Uterus (tissue), 4 donors: ENCODE results near the gene MRPL54. TPM values are rescaled to one million over a fixed set of nuclear protein-coding genes. Genes with fewer than 3 reads are reported as not detected.
"Not testable (repeated sequence)": the region's sequence is repeated elsewhere in the genome, so short reads cannot be mapped to it uniquely, and the experiment has no call there.

Experiments used
- DNase-seq, 2 donors: peaks; one replicate each; pipeline ENCODE4 v3.0.0-alpha.2; 2019 to 2020
- H3K27ac ChIP-seq, 2 donors: fragments of 200-600 bp; sonication (generic); 1 replicate in 1 of 2; 2 replicates in 1 of 2; pipeline ENCODE4 v1.5.1; 2016 to 2018
- H3K27me3 ChIP-seq, 2 donors: fragments of 200-600 bp; sonication (generic); one replicate each; pipeline ENCODE4 v1.5.1; 2018 to 2019; ENCODE audit warnings: control low read depth in 1 of 2
- H3K36me3 ChIP-seq, 2 donors: fragments of 200-600 bp; sonication (generic); one replicate each; pipeline ENCODE4 v1.5.1; 2019; ENCODE audit warnings: control low read depth in 1 of 2
- H3K4me1 ChIP-seq, 2 donors: fragments of 200-600 bp; sonication (generic); one replicate each; pipeline ENCODE4 v1.5.1; 2018 to 2019; ENCODE audit warnings: control low read depth in 1 of 2
- H3K4me3 ChIP-seq, 2 donors: fragments of 200-600 bp; sonication (generic); 1 replicate in 1 of 2; 2 replicates in 1 of 2; pipeline ENCODE4 v1.5.1; 2018 to 2019; ENCODE audit warnings: mild to moderate bottlenecking in 1 of 2
- H3K9me3 ChIP-seq, 2 donors: fragments of 200-600 bp; sonication (generic); one replicate each; pipeline ENCODE4 v1.5.1; 2019; ENCODE audit warnings: control low read depth in 1 of 2
- CTCF ChIP-seq, 4 experiments: fragments of 200-600 bp in 2 of 4; fragments of 450-650 bp in 2 of 4; sonication (generic) in 2 of 4; IDR thresholded peaks; one replicate each; pipeline ENCODE4 v1.5.1; 2016 to 2019; ENCODE audit warnings: antibody characterized with exemption in 4 of 4, mild to moderate bottlenecking in 2 of 4, moderate library complexity in 1 of 4
- POLR2A ChIP-seq, 2 donors: fragments of 450-650 bp; IDR thresholded peaks; one replicate each; pipeline ENCODE4 v1.6.1; 2016; ENCODE audit warnings: antibody characterized with exemption in 2 of 2, mild to moderate bottlenecking in 1 of 2, moderate library complexity in 1 of 2
- intact Hi-C: fragments of 100-400 bp; cut with DNase I; formaldehyde crosslinking; loops from one replicate; pipeline ENCODE4 v1.15.1; 2023; ENCODE audit warnings: low total_unique reads
- small RNA-seq: library from RNA; depleted of rRNA; stranded (forward); fragments of <200 nt; gene quantifications from one replicate; pipeline ENCODE3, GENCODE V24; 2016
- total RNA-seq, 4 donors: library from RNA; depleted of rRNA in 3 of 4; stranded (reverse); fragments of >200 nt in 3 of 4; gene quantifications; one replicate each; pipeline versions ENCODE4 v1.1.0 to v1.2.4, GENCODE V29; 2014 to 2023
- donor health status: DM: yes; HTN: yes; CAD: no.

MRPL54 gene
- total RNA-seq, 4 donors from 2014 or later = 14.4 to 196 (median 40.0) TPM

- TF ChIP-seq POLR2A (IDR thresholded peaks at IDR 0.05) (no peak), CTCF (IDR thresholded peaks at IDR 0.05) (no peak)
- no peaks in the 10 kb centered on the region for H3K4me1 ChIP-seq
- DNase-seq = no peak
- H3K9me3 ChIP-seq = no peaks in the 10 kb centered on the region
- no peaks in the 10 kb centered on the region for H3K36me3 ChIP-seq
- intact Hi-C loops = no loop called here
- no peaks in the 10 kb centered on the region for H3K27me3 ChIP-seq
- H3K4me3 ChIP-seq = no peak overlapping the region
- no peak overlapping the region for H3K27ac ChIP-seq
Observed at GRCh38 chr19:3810708-3811355, 48.4 kb downstream of the MRPL54 start.

- Histone ChIP-seq H3K4me1 (no peaks in the 10 kb centered on the region), H3K27me3 (no peaks in the 10 kb centered on the region), H3K4me3 (no peak overlapping the region), H3K9me3 (no peaks in the 10 kb centered on the region), H3K36me3 (no peaks in the 10 kb centered on the region), H3K27ac (no peak overlapping the region)
- no peak for DNase-seq
- TF ChIP-seq CTCF (IDR thresholded peaks at IDR 0.05) (no peak), POLR2A (IDR thresholded peaks at IDR 0.05) (no peak)
- intact Hi-C loops = no loop called here
Observed at GRCh38 chr19:3813473-3814392, 51.3 kb downstream of the MRPL54 start.

GRCh38 chr19:3814648-3815047, 52.2 kb downstream of the MRPL54 start:
- no peak for DNase-seq
- intact Hi-C loops = no loop called here
- no peak for TF ChIP-seq POLR2A (IDR thresholded peaks at IDR 0.05)
- no peak for TF ChIP-seq CTCF (IDR thresholded peaks at IDR 0.05)
- H3K27ac ChIP-seq = no peak overlapping the region
- no peaks in the 10 kb centered on the region for H3K36me3 ChIP-seq
- H3K4me3 ChIP-seq = no peak overlapping the region
- H3K27me3 ChIP-seq = no peaks in the 10 kb centered on the region
- H3K4me1 ChIP-seq = no peaks in the 10 kb centered on the region
- H3K9me3 ChIP-seq = no peaks in the 10 kb centered on the region

GRCh38 chr19:3816148-3816547, 53.7 kb downstream of the MRPL54 start:
- H3K9me3 ChIP-seq, intact Hi-C loops, H3K4me1 ChIP-seq, DNase-seq, H3K4me3 ChIP-seq, H3K27ac ChIP-seq, H3K27me3 ChIP-seq, H3K36me3 ChIP-seq: not testable (repeated sequence)

GRCh38 chr19:3816566-3817218, 54.2 kb downstream of the MRPL54 start:
- no peak for DNase-seq
- TF ChIP-seq POLR2A (IDR thresholded peaks at IDR 0.05) (no peak), CTCF (IDR thresholded peaks at IDR 0.05) (no peak)
- intact Hi-C loops = no loop called here
- Histone ChIP-seq H3K27me3 (no peaks in the 10 kb centered on the region), H3K4me1 (no peaks in the 10 kb centered on the region), H3K4me3 (no peak overlapping the region), H3K36me3 (no peaks in the 10 kb centered on the region), H3K9me3 (no peaks in the 10 kb centered on the region), H3K27ac (no peak overlapping the region)

Small RNA genes lying within 50 kb of the gene (small RNA-seq; reads per million reads assigned to genes)
- gene AC005777.1 = not detected

Other genes starting within 250 kb of the MRPL54 start
- gene TEKTIP1, start 223.5 kb upstream of the MRPL54 start, total RNA-seq = 1 to 10 TPM in 1 of 4 donors, not detected in 3; 5.5 TPM
- 10 to 100 TPM in 3 of 4 donors, under 1 TPM in 1; 0.59 to 44.9 (median 38.9) TPM for gene MFSD12, start 205.1 kb upstream of the MRPL54 start, total RNA-seq
- gene HMG20B, start 189.7 kb upstream of the MRPL54 start, total RNA-seq = 100 to 1,000 TPM in 1 of 4 donors, 10 to 100 TPM in 3; 52.9 to 232 (median 63.6) TPM
- gene GIPC3, start 177.2 kb upstream of the MRPL54 start, total RNA-seq = 1 to 10 TPM in 1 of 4 donors, under 1 TPM in 1, not detected in 2; 0.07 to 4.0 TPM
- 1 to 10 TPM in 2 of 4 donors, not detected in 2; 2.6 to 7.3 TPM for gene TBXA2R, start 155.8 kb upstream of the MRPL54 start, total RNA-seq
- 10 to 100 TPM in 3 of 4 donors, 1 to 10 TPM in 1; 6.8 to 28.4 (median 20.7) TPM for gene CACTIN, start 135.9 kb upstream of the MRPL54 start, total RNA-seq
- 10 to 100 TPM in 3 of 4 donors, 1 to 10 TPM in 1; 6.2 to 77.5 (median 33.2) TPM for gene PIP5K1C, start 62.2 kb upstream of the MRPL54 start, total RNA-seq
- gene TJP3, start 54.3 kb upstream of the MRPL54 start, total RNA-seq = 1 to 10 TPM in 3 of 4 donors, under 1 TPM in 1; 0.37 to 7.4 (median 3.9) TPM
- 10 to 100 TPM; 14.1 to 52.6 (median 27.4) TPM for gene APBA3, start 990 bp upstream of the MRPL54 start, total RNA-seq
- gene RAX2, start 9.5 kb downstream of the MRPL54 start, total RNA-seq = 1 to 10 TPM in 1 of 4 donors, under 1 TPM in 1, not detected in 2; 0.14 to 4.3 TPM
- gene MATK, start 23.7 kb downstream of the MRPL54 start, total RNA-seq = 10 to 100 TPM in 1 of 4 donors, 1 to 10 TPM in 2, not detected in 1; 1.0 to 11.2 (median 1.5) TPM
- not detected for gene ZFR2, start 106.4 kb downstream of the MRPL54 start, total RNA-seq
- gene ATCAY, start 118.0 kb downstream of the MRPL54 start, total RNA-seq = under 1 TPM in 1 of 4 donors, not detected in 3; 0.97 TPM
- gene NMRK2, start 170.4 kb downstream of the MRPL54 start, total RNA-seq = under 1 TPM in 1 of 4 donors, not detected in 3; 0.67 TPM
- 100 to 1,000 TPM in 2 of 4 donors, 10 to 100 TPM in 1, 1 to 10 TPM in 1; 7.1 to 119 (median 91.9) TPM for gene DAPK3, start 208.4 kb downstream of the MRPL54 start, total RNA-seq
- gene EEF2, start 222.8 kb downstream of the MRPL54 start, total RNA-seq = 1,000 to 10,000 TPM in 2 of 4 donors, 100 to 1,000 TPM in 2; 936 to 2,469 (median 1,635) TPM
- gene PIAS4, start 245.1 kb downstream of the MRPL54 start, total RNA-seq = 10 to 100 TPM in 3 of 4 donors, 1 to 10 TPM in 1; 10.0 to 39.4 (median 23.4) TPM